Measurements from ENCODE around the gene ASTN2. TPM values are rescaled to one million over a fixed set of nuclear protein-coding genes. Genes with fewer than 3 reads are reported as not detected.
"Not testable (repeated sequence)": the region's sequence is repeated elsewhere in the genome, so short reads cannot be mapped to it uniquely, and the experiment has no call there.

The ASTN2 gene
- total RNA-seq, 4 donors from 2014 or later, result 0.94 to 5.6 (median 3.7) TPM

- no peaks in the 10 kb centered on the region for H3K9me3 ChIP-seq
- no peak for DNase-seq
- H3K4me1 ChIP-seq, result no peaks in the 10 kb centered on the region
- H3K4me3 ChIP-seq (replicated peaks in 1 of 3), result no peak overlapping the region
- intact Hi-C loops (cut with DNase I), result no loop called here
- H3K27ac ChIP-seq, result no peak overlapping the region
- TF ChIP-seq CTCF (IDR thresholded peaks at IDR 0.05), result no peak
- no peak for TF ChIP-seq POLR2A (IDR thresholded peaks at IDR 0.05)
- H3K36me3 ChIP-seq, result no peaks in the 10 kb centered on the region
- H3K27me3 ChIP-seq, result no peaks in the 10 kb centered on the region
- 71 to 83% methylated on average over 4 of the region's 4 CpGs for WGBS, 2 donors
Measured at GRCh38 chr9:117073071-117073470, 341.8 kb downstream of the ASTN2 start.

GRCh38 chr9:117072216-117072615 lies 342.6 kb downstream of the ASTN2 start:
- no peak for TF ChIP-seq POLR2A (IDR thresholded peaks at IDR 0.05)
- intact Hi-C loops (cut with DNase I), result no loop called here
- no peak overlapping the region for H3K27ac ChIP-seq
- no peaks in the 10 kb centered on the region for H3K36me3 ChIP-seq
- 75 to 91% methylated on average over 3 of the region's 3 CpGs for WGBS, 2 donors
- H3K4me3 ChIP-seq (replicated peaks in 1 of 3), result no peak overlapping the region
- no peaks in the 10 kb centered on the region for H3K9me3 ChIP-seq
- H3K27me3 ChIP-seq, result no peaks in the 10 kb centered on the region
- DNase-seq, result no peak
- no peaks in the 10 kb centered on the region for H3K4me1 ChIP-seq

- WGBS, 2 donors, result 76 to 92% methylated on average over 17 to 19 of the region's 24 CpGs
- DNase-seq; intact Hi-C loops (cut with DNase I); H3K4me1 ChIP-seq; H3K9me3 ChIP-seq; H3K27me3 ChIP-seq; H3K36me3 ChIP-seq; H3K27ac ChIP-seq; H3K4me3 ChIP-seq (replicated peaks in 1 of 3): not testable (repeated sequence)
Measured at GRCh38 chr9:117071673-117072207, 343.1 kb downstream of the ASTN2 start.

- no peak for DNase-seq
- TF ChIP-seq POLR2A (IDR thresholded peaks at IDR 0.05), result no peak
- TF ChIP-seq CTCF (IDR thresholded peaks at IDR 0.05), result no peak
- 73 to 75% methylated on average over 10 of the region's 10 CpGs for WGBS, 2 donors
- Histone ChIP-seq H3K9me3 (no peaks in the 10 kb centered on the region), H3K27me3 (no peaks in the 10 kb centered on the region), H3K36me3 (no peaks in the 10 kb centered on the region), H3K4me1 (no peaks in the 10 kb centered on the region), H3K4me3 (replicated peaks in 1 of 3) (no peak overlapping the region), H3K27ac (no peak overlapping the region)
- intact Hi-C loops (cut with DNase I), result no loop called here
Measured at GRCh38 chr9:117063721-117064471, 351.0 kb downstream of the ASTN2 start.

GRCh38 chr9:117060963-117061362 lies 353.9 kb downstream of the ASTN2 start:
- Histone ChIP-seq H3K4me1 (no peaks in the 10 kb centered on the region), H3K27me3 (no peaks in the 10 kb centered on the region), H3K27ac (no peak overlapping the region), H3K9me3 (no peaks in the 10 kb centered on the region), H3K4me3 (replicated peaks in 1 of 3) (no peak overlapping the region), H3K36me3 (no peaks in the 10 kb centered on the region)
- TF ChIP-seq CTCF (IDR thresholded peaks at IDR 0.05) (no peak), POLR2A (IDR thresholded peaks at IDR 0.05) (no peak)
- no peak for DNase-seq
- intact Hi-C loops (cut with DNase I), result no loop called here

- Histone ChIP-seq H3K4me3 (replicated peaks in 1 of 3) (no peak overlapping the region), H3K27ac (no peak overlapping the region), H3K9me3 (no peaks in the 10 kb centered on the region), H3K27me3 (no peaks in the 10 kb centered on the region), H3K4me1 (no peaks in the 10 kb centered on the region), H3K36me3 (no peaks in the 10 kb centered on the region)
- intact Hi-C loops (cut with DNase I), result no loop called here
- 67 to 74% methylated on average over 3 of the region's 3 CpGs for WGBS, 2 donors
- TF ChIP-seq POLR2A (IDR thresholded peaks at IDR 0.05) (no peak), CTCF (IDR thresholded peaks at IDR 0.05) (no peak)
- no peak for DNase-seq
Measured at GRCh38 chr9:117050007-117050406, 364.9 kb downstream of the ASTN2 start.

All from thyroid gland (tissue), 4 donors.